BE2C (cell line): ENCODE measurements around the gene FXYD6.

Experiments used
- DNase-seq: peaks from one replicate; pipeline ENCODE4 v3.0.0-alpha.2; 2020
- H3K27me3 ChIP-seq: fragments of 250-450 bp; sonication (Bioruptor Pico); 2 replicates; pipeline ENCODE4 v1.5.1; 2020; ENCODE audit warnings: mild to moderate bottlenecking
- H3K36me3 ChIP-seq: fragments of 250-450 bp; sonication (Bioruptor Pico); 2 replicates; pipeline ENCODE4 v1.5.1; 2020; ENCODE audit warnings: mild to moderate bottlenecking
- H3K4me1 ChIP-seq: fragments of 250-450 bp; sonication (Bioruptor Pico); 2 replicates; pipeline ENCODE4 v1.5.1; 2020
- H3K4me3 ChIP-seq: 2 replicates; pipeline ENCODE4 v1.5.1; 2011; ENCODE audit warnings: low read depth, low read length
- H3K9me3 ChIP-seq: fragments of 250-450 bp; sonication (Bioruptor Pico); 2 replicates; pipeline ENCODE4 v1.5.1; 2020
- TF ChIP-seq, protein P1 (sequence below): IDR thresholded peaks from 2 replicates; pipeline ENCODE4 v1.5.1; 2012; ENCODE audit warnings: mild to moderate bottlenecking, low read depth, low read length

FXYD6 gene

GRCh38 chr11:117916956-117917355 lies 40.5 kb upstream of the FXYD6 start:
- Histone ChIP-seq H3K27me3 (no peaks in the 10 kb centered on the region), H3K9me3 (no peaks in the 10 kb centered on the region)

GRCh38 chr11:117915672-117916235 lies 39.3 kb upstream of the FXYD6 start:
- no peaks in the 10 kb centered on the region for H3K27me3 ChIP-seq
- no peaks in the 10 kb centered on the region for H3K36me3 ChIP-seq
- H3K9me3 ChIP-seq = no peaks in the 10 kb centered on the region
- no peak for DNase-seq
- H3K4me3 ChIP-seq = no peak overlapping the region
- TF ChIP-seq, protein P1, sequence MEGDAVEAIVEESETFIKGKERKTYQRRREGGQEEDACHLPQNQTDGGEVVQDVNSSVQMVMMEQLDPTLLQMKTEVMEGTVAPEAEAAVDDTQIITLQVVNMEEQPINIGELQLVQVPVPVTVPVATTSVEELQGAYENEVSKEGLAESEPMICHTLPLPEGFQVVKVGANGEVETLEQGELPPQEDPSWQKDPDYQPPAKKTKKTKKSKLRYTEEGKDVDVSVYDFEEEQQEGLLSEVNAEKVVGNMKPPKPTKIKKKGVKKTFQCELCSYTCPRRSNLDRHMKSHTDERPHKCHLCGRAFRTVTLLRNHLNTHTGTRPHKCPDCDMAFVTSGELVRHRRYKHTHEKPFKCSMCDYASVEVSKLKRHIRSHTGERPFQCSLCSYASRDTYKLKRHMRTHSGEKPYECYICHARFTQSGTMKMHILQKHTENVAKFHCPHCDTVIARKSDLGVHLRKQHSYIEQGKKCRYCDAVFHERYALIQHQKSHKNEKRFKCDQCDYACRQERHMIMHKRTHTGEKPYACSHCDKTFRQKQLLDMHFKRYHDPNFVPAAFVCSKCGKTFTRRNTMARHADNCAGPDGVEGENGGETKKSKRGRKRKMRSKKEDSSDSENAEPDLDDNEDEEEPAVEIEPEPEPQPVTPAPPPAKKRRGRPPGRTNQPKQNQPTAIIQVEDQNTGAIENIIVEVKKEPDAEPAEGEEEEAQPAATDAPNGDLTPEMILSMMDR = no peak
- H3K4me1 ChIP-seq = no peaks in the 10 kb centered on the region

More at GRCh38 chr11:117916956-117917355, 40.5 kb upstream of the FXYD6 start:
- Histone ChIP-seq H3K4me3 (no peak overlapping the region), H3K4me1 (no peaks in the 10 kb centered on the region), H3K36me3 (no peaks in the 10 kb centered on the region)
- TF ChIP-seq, protein P1 = no peak
- DNase-seq = no peak

- Histone ChIP-seq H3K4me1 (no peaks in the 10 kb centered on the region), H3K9me3 (no peaks in the 10 kb centered on the region), H3K36me3 (no peaks in the 10 kb centered on the region), H3K27me3 (no peaks in the 10 kb centered on the region), H3K4me3 (no peak overlapping the region)
- TF ChIP-seq, protein P1 = no peak
- no peak for DNase-seq
These were observed 38.6 kb upstream of the FXYD6 start for GRCh38 chr11:117914991-117915618.

GRCh38 chr11:117914398-117914761 lies 37.9 kb upstream of the FXYD6 start:
- Histone ChIP-seq H3K4me1 (peaks cover 5% of the 10 kb centered on the region), H3K9me3 (no peaks in the 10 kb centered on the region), H3K4me3 (no peak overlapping the region), H3K36me3 (no peaks in the 10 kb centered on the region), H3K27me3 (no peaks in the 10 kb centered on the region)
- DNase-seq = no peak
- TF ChIP-seq, protein P1 = no peak

DNA sequence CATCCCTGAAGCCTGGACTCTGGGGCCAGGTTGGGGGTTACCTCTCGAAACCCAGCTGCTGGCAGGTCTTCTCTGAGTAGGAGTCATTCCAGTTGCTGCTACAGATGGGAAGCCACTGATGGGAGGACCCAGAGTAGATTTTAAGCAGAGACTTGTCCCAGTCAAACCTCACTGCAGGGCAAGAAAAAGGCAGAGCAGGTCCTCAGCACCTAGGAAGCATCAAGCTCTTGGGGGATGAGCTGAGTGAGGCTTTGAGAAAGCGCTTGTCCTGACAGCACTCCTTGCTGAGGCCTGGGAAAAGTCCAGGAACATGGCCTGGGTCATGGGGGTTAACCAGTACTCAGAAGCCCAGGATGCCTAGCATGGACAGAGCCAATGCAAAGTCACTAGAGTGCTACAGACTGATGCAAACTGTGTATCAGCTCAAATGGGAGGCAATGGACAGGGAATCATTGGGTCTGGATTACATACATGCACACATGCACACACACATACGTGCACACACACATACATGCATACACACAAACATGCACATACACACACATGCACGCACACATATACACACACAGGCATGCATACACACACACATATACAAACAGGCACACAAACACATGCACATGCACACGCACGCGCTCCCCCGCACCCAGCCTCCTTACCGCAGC lies 37.4 kb upstream of the FXYD6 start:
- Histone ChIP-seq H3K4me1 (peaks cover 10% of the 10 kb centered on the region), H3K4me3 (no peak overlapping the region), H3K36me3 (no peaks in the 10 kb centered on the region), H3K9me3 (no peaks in the 10 kb centered on the region), H3K27me3 (no peaks in the 10 kb centered on the region)
- TF ChIP-seq, protein P1 = no peak
- DNase-seq = no peak

DNA sequence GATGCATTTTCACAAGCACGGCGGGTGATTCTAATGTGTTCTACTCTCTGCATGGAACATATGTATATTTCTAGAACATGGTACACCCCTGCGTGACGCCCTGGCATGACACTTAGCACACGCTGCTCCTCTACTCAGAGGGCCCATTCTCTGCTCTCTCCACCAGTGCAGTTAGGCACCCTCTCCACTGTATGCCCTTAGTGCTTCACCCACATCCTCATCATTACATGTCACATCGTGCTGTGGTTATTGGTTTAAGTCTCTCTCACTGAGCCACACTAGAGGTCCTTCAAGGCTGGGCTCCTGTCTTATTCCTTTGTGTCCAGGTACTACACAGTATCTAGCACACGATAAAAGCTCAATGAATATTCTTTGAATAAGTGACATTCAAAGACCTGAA lies 36.0 kb upstream of the FXYD6 start:
- H3K4me3 ChIP-seq = no peak overlapping the region
- peaks cover 23% of the 10 kb centered on the region for H3K4me1 ChIP-seq
- H3K36me3 ChIP-seq = no peaks in the 10 kb centered on the region
- TF ChIP-seq, protein P1 = no peak
- H3K27me3 ChIP-seq = no peaks in the 10 kb centered on the region
- DNase-seq = no peak
- no peaks in the 10 kb centered on the region for H3K9me3 ChIP-seq
